ENCODE measurements around the gene MTRF1.
A peak's percentile ranks its signal among the peaks of the same experiment; 100 is the strongest.

MTRF1 gene

GRCh38 chr13:41267106-41267505 lies 3.7 kb upstream of the MTRF1 start:
- Mint-ChIP-seq H3K36me3 (ENCODE audit: low read depth) (peaks cover 9% of the 10 kb centered on the region), H3K4me1 (ENCODE audit: low read depth) (no peaks in the 10 kb centered on the region), H3K27me3 (no peaks in the 10 kb centered on the region), H3K9me3 (peaks cover 9% of the 10 kb centered on the region), H3K4me3 (no peak overlapping the region), H3K27ac (no peak overlapping the region)
- intact Hi-C loops (cut with micrococcal nuclease), result no loop called here

- Mint-ChIP-seq H3K4me3 (no peak overlapping the region), H3K27ac (no peak overlapping the region), H3K27me3 (no peaks in the 10 kb centered on the region), H3K9me3 (no peaks in the 10 kb centered on the region), H3K4me1 (ENCODE audit: low read depth) (peaks cover 14% of the 10 kb centered on the region), H3K36me3 (ENCODE audit: low read depth) (peaks cover 62% of the 10 kb centered on the region)
- intact Hi-C loops (cut with micrococcal nuclease), result loop anchor here (5.0 kb wide), 2 partner anchors 67 to 1012 kb away; partner anchors contain the start of gene AKAP11
Measured at GRCh38 chr13:41259875-41260501, 3.4 kb downstream of the MTRF1 start.

- H3K9me3 Mint-ChIP-seq, result no peaks in the 10 kb centered on the region
- H3K27me3 Mint-ChIP-seq, result no peaks in the 10 kb centered on the region
- peaks cover 70% of the 10 kb centered on the region for H3K36me3 Mint-ChIP-seq (ENCODE audit: low read depth)
- H3K4me3 Mint-ChIP-seq, result no peak overlapping the region
- intact Hi-C loops (cut with micrococcal nuclease), result no loop called here
- peaks cover 14% of the 10 kb centered on the region for H3K4me1 Mint-ChIP-seq (ENCODE audit: low read depth)
- H3K27ac Mint-ChIP-seq, result no peak overlapping the region
Measured at GRCh38 chr13:41257535-41257934, 5.8 kb downstream of the MTRF1 start.

- intact Hi-C loops (cut with micrococcal nuclease), result no loop called here
- Mint-ChIP-seq H3K27ac (no peak overlapping the region), H3K9me3 (no peaks in the 10 kb centered on the region), H3K36me3 (ENCODE audit: low read depth) (peaks cover 83% of the 10 kb centered on the region), H3K4me3 (no peak overlapping the region), H3K4me1 (ENCODE audit: low read depth) (peaks cover 14% of the 10 kb centered on the region), H3K27me3 (no peaks in the 10 kb centered on the region)
Measured at GRCh38 chr13:41254902-41255301, 8.5 kb downstream of the MTRF1 start.

- Mint-ChIP-seq H3K36me3 (ENCODE audit: low read depth) (peaks cover 67% of the 10 kb centered on the region), H3K27me3 (no peaks in the 10 kb centered on the region), H3K4me3 (no peak overlapping the region), H3K9me3 (no peaks in the 10 kb centered on the region), H3K4me1 (ENCODE audit: low read depth) (no peaks in the 10 kb centered on the region), H3K27ac (no peak overlapping the region)
- intact Hi-C loops (cut with micrococcal nuclease), result no loop called here
Measured at GRCh38 chr13:41250993-41251392, 12.4 kb downstream of the MTRF1 start.

GRCh38 chr13:41246969-41247680 lies 16.3 kb downstream of the MTRF1 start:
- intact Hi-C loops (cut with micrococcal nuclease), result no loop called here
- peaks cover 48% of the 10 kb centered on the region for H3K36me3 Mint-ChIP-seq (ENCODE audit: low read depth)
- no peak overlapping the region for H3K27ac Mint-ChIP-seq
- no peak overlapping the region for H3K4me3 Mint-ChIP-seq
- H3K27me3 Mint-ChIP-seq, result no peaks in the 10 kb centered on the region
- no peaks in the 10 kb centered on the region for H3K4me1 Mint-ChIP-seq (ENCODE audit: low read depth)
- H3K9me3 Mint-ChIP-seq, result no peaks in the 10 kb centered on the region

- Mint-ChIP-seq H3K4me1 (ENCODE audit: low read depth) (no peaks in the 10 kb centered on the region), H3K36me3 (ENCODE audit: low read depth) (peaks cover 41% of the 10 kb centered on the region), H3K27me3 (no peaks in the 10 kb centered on the region), H3K9me3 (no peaks in the 10 kb centered on the region), H3K27ac (no peak overlapping the region), H3K4me3 (no peak overlapping the region)
- intact Hi-C loops (cut with micrococcal nuclease), result no loop called here
Measured at GRCh38 chr13:41244556-41244955, 18.8 kb downstream of the MTRF1 start.

- H3K4me1 Mint-ChIP-seq (ENCODE audit: low read depth), result no peaks in the 10 kb centered on the region
- no peak overlapping the region for H3K4me3 Mint-ChIP-seq
- intact Hi-C loops (cut with micrococcal nuclease), result no loop called here
- H3K27me3 Mint-ChIP-seq, result no peaks in the 10 kb centered on the region
- peaks cover 45% of the 10 kb centered on the region for H3K36me3 Mint-ChIP-seq (ENCODE audit: low read depth)
- no peaks in the 10 kb centered on the region for H3K9me3 Mint-ChIP-seq
- no peak overlapping the region for H3K27ac Mint-ChIP-seq
Measured at GRCh38 chr13:41241626-41242025, 21.8 kb downstream of the MTRF1 start.

- H3K4me3 Mint-ChIP-seq, result no peak overlapping the region
- peaks cover 56% of the 10 kb centered on the region for H3K36me3 Mint-ChIP-seq (ENCODE audit: low read depth)
- H3K27me3 Mint-ChIP-seq, result no peaks in the 10 kb centered on the region
- H3K27ac Mint-ChIP-seq, result no peak overlapping the region
- H3K9me3 Mint-ChIP-seq, result no peaks in the 10 kb centered on the region
- peaks cover 22% of the 10 kb centered on the region for H3K4me1 Mint-ChIP-seq (ENCODE audit: low read depth)
- intact Hi-C loops (cut with micrococcal nuclease), result no loop called here
Measured at GRCh38 chr13:41236369-41236768, 27.0 kb downstream of the MTRF1 start.

- Mint-ChIP-seq H3K4me3 (no peak overlapping the region), H3K36me3 (ENCODE audit: low read depth) (peaks cover 56% of the 10 kb centered on the region), H3K4me1 (ENCODE audit: low read depth) (peaks cover 22% of the 10 kb centered on the region), H3K27ac (peak overlapping the region; percentile 49), H3K9me3 (no peaks in the 10 kb centered on the region), H3K27me3 (no peaks in the 10 kb centered on the region)
- intact Hi-C loops (cut with micrococcal nuclease), result no loop called here
Measured at GRCh38 chr13:41232578-41233480, 30.5 kb downstream of the MTRF1 start.

- Mint-ChIP-seq H3K27me3 (no peaks in the 10 kb centered on the region), H3K4me1 (ENCODE audit: low read depth) (peaks cover 22% of the 10 kb centered on the region), H3K36me3 (ENCODE audit: low read depth) (peaks cover 56% of the 10 kb centered on the region), H3K4me3 (no peak overlapping the region), H3K9me3 (no peaks in the 10 kb centered on the region), H3K27ac (peak overlapping the region; percentile 49)
- intact Hi-C loops (cut with micrococcal nuclease), result no loop called here
Measured at GRCh38 chr13:41231786-41232185, 31.6 kb downstream of the MTRF1 start.

GRCh38 chr13:41231025-41231677 lies 32.2 kb downstream of the MTRF1 start:
- intact Hi-C loops (cut with micrococcal nuclease), result no loop called here
- Mint-ChIP-seq H3K4me3 (no peak overlapping the region), H3K27me3 (no peaks in the 10 kb centered on the region), H3K9me3 (no peaks in the 10 kb centered on the region), H3K36me3 (ENCODE audit: low read depth) (peaks cover 55% of the 10 kb centered on the region), H3K4me1 (ENCODE audit: low read depth) (peaks cover 22% of the 10 kb centered on the region), H3K27ac (peak overlapping the region; percentile 49)

- Mint-ChIP-seq H3K27me3 (no peaks in the 10 kb centered on the region), H3K4me1 (ENCODE audit: low read depth) (peaks cover 22% of the 10 kb centered on the region), H3K4me3 (no peak overlapping the region), H3K36me3 (ENCODE audit: low read depth) (peaks cover 45% of the 10 kb centered on the region), H3K27ac (no peak overlapping the region), H3K9me3 (no peaks in the 10 kb centered on the region)
- intact Hi-C loops (cut with micrococcal nuclease), result no loop called here
Measured at GRCh38 chr13:41229356-41229755, 34.0 kb downstream of the MTRF1 start.

Measured in dendritic cell treated with granulocyte-macrophage colony-stimulating factor and Interleukin-4, amounts not matched to agents 40 ng/mL and 50 ng/mL, for 4 days (primary cell).